ENCODE measurements around the gene ASB13.

DNA sequence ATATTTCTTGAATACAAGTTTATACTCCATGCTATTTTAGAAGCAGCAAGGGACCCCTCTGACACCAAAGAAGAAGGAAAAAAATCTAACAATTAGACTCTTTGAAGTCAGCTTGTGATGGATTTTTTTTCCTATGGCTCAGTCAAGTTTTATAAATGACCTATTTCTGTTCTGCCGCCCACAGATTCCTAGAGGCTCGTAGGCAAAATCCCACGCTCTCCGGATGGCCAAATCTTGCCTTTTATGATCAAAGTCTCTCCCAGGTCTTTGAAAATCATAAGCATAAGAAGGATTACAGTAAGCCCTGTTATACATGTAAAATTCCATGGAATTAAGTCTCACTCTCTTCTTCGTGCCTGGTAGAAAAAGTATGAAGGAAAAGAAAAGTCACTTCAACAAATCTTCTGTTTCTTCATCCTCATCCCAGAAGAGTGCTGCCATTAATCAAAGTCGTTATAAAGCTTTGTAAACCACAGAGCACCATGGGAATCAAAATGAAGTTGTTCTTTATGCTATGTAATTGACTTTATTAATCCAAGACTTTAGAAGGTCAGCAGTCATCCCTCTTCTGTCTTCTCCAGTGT, 33.1 kb downstream of the ASB13 start:
- TF ChIP-seq POLR2A (IDR thresholded peaks at IDR 0.05; ENCODE audit: extremely low read depth, insufficient read length) (no peak), MYC (IDR thresholded peaks at IDR 0.05; ENCODE audit: low read depth, low read length) (no peak)
- TF ChIP-seq, protein P1, sequence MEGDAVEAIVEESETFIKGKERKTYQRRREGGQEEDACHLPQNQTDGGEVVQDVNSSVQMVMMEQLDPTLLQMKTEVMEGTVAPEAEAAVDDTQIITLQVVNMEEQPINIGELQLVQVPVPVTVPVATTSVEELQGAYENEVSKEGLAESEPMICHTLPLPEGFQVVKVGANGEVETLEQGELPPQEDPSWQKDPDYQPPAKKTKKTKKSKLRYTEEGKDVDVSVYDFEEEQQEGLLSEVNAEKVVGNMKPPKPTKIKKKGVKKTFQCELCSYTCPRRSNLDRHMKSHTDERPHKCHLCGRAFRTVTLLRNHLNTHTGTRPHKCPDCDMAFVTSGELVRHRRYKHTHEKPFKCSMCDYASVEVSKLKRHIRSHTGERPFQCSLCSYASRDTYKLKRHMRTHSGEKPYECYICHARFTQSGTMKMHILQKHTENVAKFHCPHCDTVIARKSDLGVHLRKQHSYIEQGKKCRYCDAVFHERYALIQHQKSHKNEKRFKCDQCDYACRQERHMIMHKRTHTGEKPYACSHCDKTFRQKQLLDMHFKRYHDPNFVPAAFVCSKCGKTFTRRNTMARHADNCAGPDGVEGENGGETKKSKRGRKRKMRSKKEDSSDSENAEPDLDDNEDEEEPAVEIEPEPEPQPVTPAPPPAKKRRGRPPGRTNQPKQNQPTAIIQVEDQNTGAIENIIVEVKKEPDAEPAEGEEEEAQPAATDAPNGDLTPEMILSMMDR (IDR thresholded peaks at IDR 0.05; ENCODE audit: low read depth, low read length) = no peak
- TF ChIP-seq, protein P2, sequence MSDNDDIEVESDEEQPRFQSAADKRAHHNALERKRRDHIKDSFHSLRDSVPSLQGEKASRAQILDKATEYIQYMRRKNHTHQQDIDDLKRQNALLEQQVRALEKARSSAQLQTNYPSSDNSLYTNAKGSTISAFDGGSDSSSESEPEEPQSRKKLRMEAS (IDR thresholded peaks at IDR 0.05; ENCODE audit: low read depth, low read length) = no peak

All from NB4 (cell line).